ENCODE measurements around the gene CAMK1D.

CAMK1D gene

GRCh38 chr10:12874501-12874900 is 525.2 kb downstream of the CAMK1D start:
- Histone ChIP-seq H3K27me3 (replicated peaks; ENCODE audit: control insufficient read depth, insufficient read depth, low read length, poor library complexity, severe bottlenecking) (no peaks in the 10 kb centered on the region), H3K4me1 (ENCODE audit: control insufficient read depth, insufficient read depth, low read length, poor library complexity, severe bottlenecking) (no peaks in the 10 kb centered on the region), H3K9me3 (ENCODE audit: control insufficient read depth, low read length) (no peaks in the 10 kb centered on the region), H3K36me3 (ENCODE audit: control insufficient read depth, insufficient read depth, low read length) (no peaks in the 10 kb centered on the region), H3K4me3 (ENCODE audit: insufficient read depth, low read depth, low read length, poor library complexity, severe bottlenecking) (no peak overlapping the region), H3K27ac (ENCODE audit: insufficient read depth, low read length, poor library complexity, severe bottlenecking) (no peak overlapping the region)
- DNase-seq: no peak

GRCh38 chr10:12875100-12875499 is 525.8 kb downstream of the CAMK1D start:
- no peak for DNase-seq

GRCh38 chr10:12876266-12876665 is 526.9 kb downstream of the CAMK1D start:
- Histone ChIP-seq H3K27me3 (replicated peaks; ENCODE audit: control insufficient read depth, insufficient read depth, low read length, poor library complexity, severe bottlenecking) (no peaks in the 10 kb centered on the region), H3K4me1 (ENCODE audit: control insufficient read depth, insufficient read depth, low read length, poor library complexity, severe bottlenecking) (no peaks in the 10 kb centered on the region), H3K27ac (ENCODE audit: insufficient read depth, low read length, poor library complexity, severe bottlenecking) (no peak overlapping the region), H3K9me3 (ENCODE audit: control insufficient read depth, low read length) (no peaks in the 10 kb centered on the region), H3K36me3 (ENCODE audit: control insufficient read depth, insufficient read depth, low read length) (no peaks in the 10 kb centered on the region), H3K4me3 (ENCODE audit: insufficient read depth, low read depth, low read length, poor library complexity, severe bottlenecking) (no peak overlapping the region)
- DNase-seq: no peak

More at GRCh38 chr10:12875100-12875499, 525.8 kb downstream of the CAMK1D start:
- H3K4me3 ChIP-seq (ENCODE audit: insufficient read depth, low read depth, low read length, poor library complexity, severe bottlenecking): no peak overlapping the region
- H3K36me3 ChIP-seq (ENCODE audit: control insufficient read depth, insufficient read depth, low read length): no peaks in the 10 kb centered on the region
- H3K9me3 ChIP-seq (ENCODE audit: control insufficient read depth, low read length): no peaks in the 10 kb centered on the region
- H3K4me1 ChIP-seq (ENCODE audit: control insufficient read depth, insufficient read depth, low read length, poor library complexity, severe bottlenecking): no peaks in the 10 kb centered on the region
- H3K27ac ChIP-seq (ENCODE audit: insufficient read depth, low read length, poor library complexity, severe bottlenecking): no peak overlapping the region
- no peaks in the 10 kb centered on the region for H3K27me3 ChIP-seq (replicated peaks; ENCODE audit: control insufficient read depth, insufficient read depth, low read length, poor library complexity, severe bottlenecking)

- Histone ChIP-seq H3K4me1 (ENCODE audit: control insufficient read depth, insufficient read depth, low read length, poor library complexity, severe bottlenecking) (no peaks in the 10 kb centered on the region), H3K27ac (ENCODE audit: insufficient read depth, low read length, poor library complexity, severe bottlenecking) (no peak overlapping the region), H3K36me3 (ENCODE audit: control insufficient read depth, insufficient read depth, low read length) (no peaks in the 10 kb centered on the region), H3K4me3 (ENCODE audit: insufficient read depth, low read depth, low read length, poor library complexity, severe bottlenecking) (no peak overlapping the region), H3K27me3 (replicated peaks; ENCODE audit: control insufficient read depth, insufficient read depth, low read length, poor library complexity, severe bottlenecking) (no peaks in the 10 kb centered on the region), H3K9me3 (ENCODE audit: control insufficient read depth, low read length) (no peaks in the 10 kb centered on the region)
- no peak for DNase-seq
Measured at GRCh38 chr10:12877150-12877549, 527.8 kb downstream of the CAMK1D start.

- Histone ChIP-seq H3K27me3 (replicated peaks; ENCODE audit: control insufficient read depth, insufficient read depth, low read length, poor library complexity, severe bottlenecking) (no peaks in the 10 kb centered on the region), H3K9me3 (ENCODE audit: control insufficient read depth, low read length) (no peaks in the 10 kb centered on the region), H3K4me1 (ENCODE audit: control insufficient read depth, insufficient read depth, low read length, poor library complexity, severe bottlenecking) (no peaks in the 10 kb centered on the region), H3K27ac (ENCODE audit: insufficient read depth, low read length, poor library complexity, severe bottlenecking) (no peak overlapping the region), H3K36me3 (ENCODE audit: control insufficient read depth, insufficient read depth, low read length) (no peaks in the 10 kb centered on the region), H3K4me3 (ENCODE audit: insufficient read depth, low read depth, low read length, poor library complexity, severe bottlenecking) (no peak overlapping the region)
- no peak for DNase-seq
Measured at GRCh38 chr10:12880423-12880822, 531.1 kb downstream of the CAMK1D start.

GRCh38 chr10:12884851-12885250 is 535.5 kb downstream of the CAMK1D start:
- no peak for DNase-seq
- H3K27ac ChIP-seq (ENCODE audit: insufficient read depth, low read length, poor library complexity, severe bottlenecking): no peak overlapping the region

More at GRCh38 chr10:12884851-12885250, 535.5 kb downstream of the CAMK1D start:
- Histone ChIP-seq H3K4me3 (ENCODE audit: insufficient read depth, low read depth, low read length, poor library complexity, severe bottlenecking) (no peak overlapping the region), H3K9me3 (ENCODE audit: control insufficient read depth, low read length) (no peaks in the 10 kb centered on the region), H3K36me3 (ENCODE audit: control insufficient read depth, insufficient read depth, low read length) (no peaks in the 10 kb centered on the region), H3K27me3 (replicated peaks; ENCODE audit: control insufficient read depth, insufficient read depth, low read length, poor library complexity, severe bottlenecking) (no peaks in the 10 kb centered on the region), H3K4me1 (ENCODE audit: control insufficient read depth, insufficient read depth, low read length, poor library complexity, severe bottlenecking) (no peaks in the 10 kb centered on the region)

Measured in effector memory CD4-positive, alpha-beta T cell (primary cell).